GM12891 (cell line): Measurements from ENCODE around the gene MOV10L1.

Experiments
- POLR2A ChIP-seq: IDR thresholded peaks from 2 replicates; pipeline ENCODE4 v1.6.1; 2011; ENCODE audit warnings: low read depth, low read length, control low read depth
- TAF1 ChIP-seq: IDR thresholded peaks from 2 replicates; pipeline ENCODE4 v1.6.1; 2011; ENCODE audit warnings: low read depth, low read length, control low read depth

DNA sequence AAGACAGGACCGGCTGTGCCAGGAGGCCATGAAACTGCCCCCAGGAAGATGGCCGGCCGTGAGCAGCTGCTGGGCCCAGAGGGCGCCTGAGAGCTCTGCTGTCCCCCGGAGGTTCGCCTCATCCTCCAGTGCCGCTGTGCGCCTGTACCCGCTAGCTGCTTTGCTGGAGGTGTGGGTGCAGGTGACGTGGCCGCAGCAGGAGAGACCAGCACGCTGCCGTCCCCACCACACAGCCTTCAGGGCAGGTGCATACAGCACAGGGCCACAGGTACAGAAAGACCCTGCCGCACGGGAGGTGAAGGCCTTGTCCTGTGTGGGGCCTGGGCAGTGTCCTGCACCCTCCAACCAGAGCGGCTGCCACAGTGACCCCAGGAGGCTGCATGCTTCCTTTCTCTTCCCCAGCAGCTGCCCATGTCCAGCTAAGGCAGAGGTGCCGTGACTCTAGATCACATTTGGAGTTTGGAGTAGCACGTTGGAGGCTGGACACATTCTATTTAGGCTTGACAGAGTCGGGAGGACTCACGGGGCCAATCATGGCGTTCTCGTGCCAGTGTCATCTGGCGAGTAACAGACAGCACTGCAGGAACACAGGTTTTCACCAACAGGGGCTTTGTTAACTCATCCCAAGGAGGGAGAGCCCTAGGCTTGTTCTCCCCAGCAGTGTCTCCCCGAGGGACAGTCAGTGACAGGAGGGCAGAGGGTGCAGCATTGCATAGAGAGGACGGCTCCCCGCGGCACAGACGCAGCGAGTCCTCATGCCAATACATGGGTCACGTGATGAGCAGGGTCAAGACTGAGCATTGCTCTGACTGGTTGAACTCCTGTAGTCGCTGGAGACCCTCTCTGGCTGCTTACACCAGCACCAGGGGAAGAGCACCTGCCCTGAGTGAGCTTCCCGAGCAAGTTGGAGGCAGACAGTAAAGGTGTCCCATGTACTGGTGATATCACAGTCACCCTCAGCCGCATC lies 62.0 kb downstream of the MOV10L1 start:
- TF ChIP-seq POLR2A (no peak), TAF1 (no peak)
